Ramos (cell line): ENCODE results near the gene LY6G6C.

Experiments
- in situ Hi-C: fragments of 300-500 bp; cut with MboI; formaldehyde crosslinking; loops from one replicate; pipeline ENCODE4 v1.14.3; 2022; ENCODE audit warnings: low sequenced_read_pairs; ENCODE audit not compliant: unreplicated experiment

The LY6G6C gene

DNA sequence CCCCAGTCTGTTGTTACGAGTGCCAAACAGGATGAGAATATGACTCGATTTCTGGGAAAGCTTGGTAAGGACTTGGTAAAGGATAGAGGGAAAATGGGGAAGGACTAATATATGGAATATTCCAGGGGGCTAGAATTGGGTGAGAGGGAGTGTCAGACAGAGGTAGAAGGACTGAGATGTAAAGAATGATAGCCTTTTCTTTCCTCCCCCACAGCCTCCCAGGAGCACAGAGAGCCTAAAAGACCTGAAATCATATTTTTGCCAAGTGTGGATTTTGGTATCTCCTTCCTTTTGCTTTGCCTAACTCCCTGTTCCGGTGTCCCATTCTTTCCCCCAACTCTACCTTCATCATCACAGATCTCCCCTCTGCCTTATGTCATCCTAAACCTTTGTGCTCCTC is 21.3 kb upstream of the LY6G6C start:
- in situ Hi-C loops: no loop called here

DNA sequence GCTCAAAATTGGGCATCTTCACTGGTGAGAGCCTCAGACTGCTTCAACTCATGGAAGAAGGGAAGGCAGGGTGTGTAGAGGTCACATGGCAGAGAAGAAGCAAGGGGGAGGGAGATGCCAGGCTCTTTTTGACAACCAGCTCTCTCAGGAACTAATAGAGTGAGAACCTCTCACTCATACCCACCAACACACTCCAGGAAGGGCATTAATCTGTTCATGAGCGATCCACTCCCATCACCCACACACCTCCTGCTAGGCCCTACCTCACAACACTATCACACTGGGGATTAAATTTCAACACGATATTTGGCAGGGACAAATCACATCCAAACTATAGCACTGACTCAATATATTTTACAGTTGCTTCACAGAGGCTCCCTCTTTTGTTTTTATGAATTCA is 20.3 kb upstream of the LY6G6C start:
- in situ Hi-C loops: no loop called here

DNA sequence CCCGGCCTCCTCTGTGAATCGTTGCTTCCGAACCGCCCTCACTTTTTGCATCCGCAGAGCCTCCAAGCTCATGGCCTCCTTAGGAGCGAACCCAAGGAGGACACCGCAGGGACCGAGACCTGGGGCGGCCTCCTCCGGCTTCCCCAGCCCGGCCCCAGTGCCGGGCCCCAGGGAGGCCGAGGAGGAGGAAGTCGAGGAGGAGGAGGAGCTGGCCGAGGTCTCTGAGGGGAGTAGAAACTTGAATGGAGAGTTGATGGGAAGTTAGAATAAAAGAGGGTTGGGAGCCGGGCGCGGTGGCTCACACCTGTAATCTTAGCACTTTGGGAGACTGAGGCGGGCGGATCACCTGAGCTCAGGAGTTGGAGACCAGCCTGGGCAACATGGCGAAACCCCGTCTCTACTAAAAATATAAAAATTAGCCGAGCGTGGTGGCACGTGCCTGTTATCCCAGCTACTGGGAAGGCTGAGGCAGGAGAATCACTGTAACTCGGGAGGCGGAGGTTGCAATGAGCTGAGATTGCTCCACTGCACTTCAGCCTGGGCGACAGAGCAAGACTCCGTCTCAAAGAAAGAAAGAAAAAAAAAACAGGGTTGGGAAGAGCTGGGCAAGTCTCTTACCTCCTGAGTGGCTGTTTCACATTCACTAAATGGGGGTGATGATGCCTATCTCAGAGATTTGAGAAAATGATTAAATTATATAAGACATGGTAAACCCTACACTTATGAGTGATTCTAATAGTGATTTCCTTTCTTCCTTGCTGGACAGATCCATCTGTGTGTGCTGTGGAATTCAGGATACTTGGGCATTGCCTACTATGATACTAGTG is 19.1 kb upstream of the LY6G6C start:
- in situ Hi-C loops: no loop called here

DNA sequence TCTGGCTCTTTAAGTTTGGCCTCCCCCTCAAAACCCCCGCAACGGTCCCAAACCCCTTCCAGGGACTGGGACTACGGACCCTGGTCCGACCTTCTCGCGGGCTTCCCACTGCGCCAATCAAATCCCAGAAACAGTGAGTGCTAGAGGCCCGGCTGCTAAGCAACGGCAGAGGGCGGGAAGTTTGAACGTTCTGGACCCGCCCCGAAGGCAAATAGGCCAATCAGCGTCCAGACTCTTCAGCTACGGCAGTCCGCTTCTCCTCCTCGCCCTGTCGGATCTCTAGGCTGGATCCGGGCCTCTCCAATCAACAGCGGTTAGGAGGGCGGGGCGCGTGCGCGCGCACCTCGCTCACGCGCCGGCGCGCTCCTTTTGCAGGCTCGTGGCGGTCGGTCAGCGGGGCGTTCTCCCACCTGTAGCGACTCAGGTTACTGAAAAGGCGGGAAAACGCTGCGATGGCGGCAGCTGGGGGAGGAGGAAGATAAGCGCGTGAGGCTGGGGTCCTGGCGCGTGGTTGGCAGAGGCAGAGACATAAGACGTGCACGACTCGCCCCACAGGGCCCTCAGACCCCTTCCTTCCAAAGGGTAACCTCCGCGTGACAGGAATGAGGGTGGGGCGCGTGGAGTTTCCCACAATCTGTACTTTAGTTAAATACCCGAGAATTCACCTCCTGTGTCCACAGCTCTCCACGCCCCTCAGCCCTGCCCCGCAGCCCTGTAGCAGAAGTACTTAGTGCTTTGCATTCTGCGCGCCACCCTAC is 18.3 kb upstream of the LY6G6C start, which contains the start of gene MSH5:
Gene MSH5, plus strand, starts transcription at position 367 of the 758 bp plus-strand sequence. CDS start 462 bp downstream, outside the sequence.
- in situ Hi-C loops: no loop called here

DNA sequence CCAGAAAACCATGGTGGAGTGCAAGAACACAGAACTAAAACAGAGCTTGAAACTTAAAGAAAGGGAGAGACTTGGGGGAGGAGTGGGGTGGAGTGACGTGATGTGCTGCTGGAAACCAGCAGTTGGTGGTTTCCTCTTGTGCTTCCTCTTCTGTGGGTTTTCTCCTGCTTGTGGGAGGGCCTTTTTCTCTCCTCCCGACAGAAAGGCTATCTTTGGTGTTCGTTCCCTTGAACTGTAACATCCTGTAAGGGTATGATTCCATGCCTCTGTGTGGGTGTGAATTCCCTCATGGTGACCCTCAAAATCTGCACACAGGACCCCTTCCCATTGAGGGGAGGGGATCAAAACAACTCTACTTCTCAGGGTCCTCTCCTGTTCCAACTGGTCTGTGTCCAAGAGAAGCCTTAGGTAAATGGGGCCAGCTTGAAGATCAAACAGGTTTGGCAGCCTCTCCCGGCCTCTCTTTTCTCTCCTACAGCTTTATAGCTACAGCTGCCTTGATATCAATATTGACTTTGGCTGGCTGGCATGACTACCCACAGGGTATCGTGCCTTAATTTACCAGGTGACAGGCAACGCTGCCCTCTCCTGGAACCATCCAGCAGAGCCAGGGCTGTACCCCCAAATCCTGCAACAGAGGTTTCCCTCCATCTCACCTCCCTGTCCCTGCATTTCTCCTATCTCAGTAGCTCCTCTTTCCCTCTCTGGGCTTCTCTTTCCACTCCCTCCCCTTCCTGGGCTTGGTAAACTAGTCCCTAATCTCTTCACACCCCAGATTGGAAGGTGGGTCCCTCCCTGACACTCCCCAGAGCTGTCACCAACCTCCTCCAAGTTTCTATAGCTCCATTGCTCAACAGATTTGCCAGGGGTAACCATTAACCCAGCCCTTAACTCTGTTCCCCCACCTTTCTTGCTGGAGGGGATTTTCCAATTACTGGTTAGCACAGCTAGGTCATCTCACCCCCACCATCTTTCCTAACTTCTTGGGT is 16.7 kb upstream of the LY6G6C start:
- in situ Hi-C loops: no loop called here

DNA sequence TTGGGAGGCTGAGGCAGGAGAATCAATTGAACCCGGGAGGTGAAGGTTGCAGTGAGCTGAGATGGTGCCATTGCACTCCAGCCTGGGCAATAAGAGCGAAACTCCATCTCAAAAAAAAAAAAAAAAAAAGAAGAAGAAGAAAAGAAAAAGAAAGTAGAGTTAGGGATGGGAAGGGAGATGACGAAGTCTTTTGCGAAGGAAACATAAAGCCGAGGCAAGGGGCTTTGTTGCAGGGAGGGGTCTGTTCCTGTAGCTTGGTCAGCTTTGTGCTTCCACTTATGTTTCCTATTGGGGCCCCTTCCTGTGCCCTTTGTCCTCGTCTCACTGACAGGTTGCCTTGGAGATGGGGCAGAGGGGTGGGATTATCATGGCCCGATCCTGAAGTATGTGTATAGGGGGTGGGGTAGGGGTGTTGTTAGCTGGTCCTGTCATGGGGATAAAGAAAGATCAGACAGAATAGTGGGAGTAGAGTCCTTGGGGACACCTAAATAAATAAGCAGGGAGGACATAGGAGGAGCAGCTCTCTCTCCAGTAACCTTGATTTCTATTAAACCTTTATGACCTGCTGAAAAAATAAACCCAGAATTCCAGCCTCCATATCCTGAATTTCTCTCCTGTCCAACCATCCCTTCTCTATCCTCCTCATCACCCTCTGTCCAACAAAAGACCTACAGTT is 15.9 kb upstream of the LY6G6C start:
- in situ Hi-C loops: no loop called here

DNA sequence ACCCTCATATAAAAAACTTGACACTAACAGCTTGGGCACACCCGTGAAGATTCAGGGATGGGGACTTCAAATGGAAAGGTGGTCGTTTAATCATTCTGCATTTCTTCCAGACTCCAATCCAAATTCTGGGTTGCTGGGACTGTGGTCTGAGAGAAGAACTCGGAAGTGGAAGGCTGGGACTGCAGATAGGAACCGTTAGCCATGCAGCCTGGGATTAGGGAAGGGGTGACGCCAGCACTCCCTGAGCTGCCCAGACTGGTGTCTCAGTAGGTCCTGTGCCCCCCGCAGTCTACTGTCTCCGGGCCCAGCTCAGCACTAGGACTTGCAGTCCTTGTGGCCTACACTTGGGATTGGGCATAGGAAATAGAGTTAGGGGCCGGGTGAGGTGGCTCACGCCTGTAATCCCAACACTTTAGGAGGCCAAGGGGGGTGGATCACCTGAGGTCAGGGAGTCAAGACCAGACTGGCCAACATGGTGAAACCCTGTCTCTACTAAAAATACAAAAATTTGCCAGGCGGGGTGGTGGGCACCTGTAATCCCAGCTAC is 15.3 kb upstream of the LY6G6C start:
- in situ Hi-C loops: no loop called here

DNA sequence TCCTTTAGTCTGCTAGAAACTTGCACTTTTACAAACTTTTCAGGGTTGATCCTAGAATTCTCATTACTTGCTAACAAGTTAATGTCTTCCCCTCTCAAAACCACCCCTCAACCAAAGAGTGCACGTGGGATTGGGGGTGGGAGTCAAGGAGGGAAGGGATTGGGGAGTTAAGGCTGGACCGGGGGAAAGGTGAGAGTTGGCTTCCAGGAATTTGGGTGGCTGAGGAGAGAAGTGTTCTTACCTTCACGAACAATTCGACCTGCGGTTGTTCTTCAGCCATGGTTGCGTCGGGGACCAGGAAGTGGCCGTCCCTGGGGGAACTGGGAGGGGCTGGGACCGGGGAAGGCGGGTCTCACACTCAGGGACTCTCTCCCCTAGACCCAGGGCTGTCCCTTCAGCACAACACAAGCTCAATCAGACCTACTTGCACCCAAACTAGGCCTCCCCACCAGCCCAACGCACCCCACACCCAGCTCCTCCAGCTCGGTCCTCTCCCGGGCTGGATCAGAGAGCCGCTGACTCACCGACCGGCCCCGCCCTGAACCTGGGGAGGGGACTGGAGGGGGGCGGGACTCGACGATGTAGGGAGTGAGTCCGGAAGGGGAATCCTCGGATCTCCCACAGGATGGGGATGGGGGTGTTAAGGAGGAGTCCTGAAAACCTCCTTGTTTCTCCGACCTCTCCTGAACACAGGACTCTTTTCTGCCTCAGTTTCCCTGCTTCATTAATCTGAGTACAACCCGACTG is 14.6 kb upstream of the LY6G6C start, which contains the start of gene CLIC1:
Gene CLIC1, minus strand, starts transcription at position 510 of the 747 bp plus-strand sequence. Its CDS starts 230 bp downstream, at position 280.
- in situ Hi-C loops: no loop called here

DNA sequence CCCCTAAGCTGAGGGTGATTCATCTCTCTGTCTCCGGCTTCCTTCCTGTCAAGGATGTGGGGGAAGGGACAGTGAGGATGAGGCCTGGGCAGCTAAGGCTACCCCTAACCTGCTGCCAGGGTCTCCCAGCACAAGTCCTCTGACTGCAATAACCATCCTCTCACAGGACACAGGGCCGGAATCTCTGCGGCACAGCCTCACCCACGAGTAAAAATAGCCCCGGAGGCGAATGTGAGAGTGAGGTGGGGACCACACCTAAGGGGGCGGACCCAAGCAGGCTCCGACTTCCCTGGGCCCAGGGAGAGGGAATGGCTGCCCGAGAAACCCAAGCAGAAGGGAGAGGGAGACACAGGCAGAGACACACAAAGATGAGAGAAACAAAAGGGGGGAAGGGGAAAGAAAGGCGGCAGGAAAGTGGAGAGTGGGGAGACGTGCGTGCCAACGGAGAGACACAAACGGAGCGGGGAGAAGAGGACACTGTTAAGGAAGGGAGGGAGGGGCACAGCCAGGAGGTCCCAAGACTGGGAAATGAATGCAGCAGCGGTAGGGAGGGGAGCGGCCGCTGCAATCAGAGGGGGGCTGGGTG is 13.4 kb upstream of the LY6G6C start:
- in situ Hi-C loops: no loop called here

DNA sequence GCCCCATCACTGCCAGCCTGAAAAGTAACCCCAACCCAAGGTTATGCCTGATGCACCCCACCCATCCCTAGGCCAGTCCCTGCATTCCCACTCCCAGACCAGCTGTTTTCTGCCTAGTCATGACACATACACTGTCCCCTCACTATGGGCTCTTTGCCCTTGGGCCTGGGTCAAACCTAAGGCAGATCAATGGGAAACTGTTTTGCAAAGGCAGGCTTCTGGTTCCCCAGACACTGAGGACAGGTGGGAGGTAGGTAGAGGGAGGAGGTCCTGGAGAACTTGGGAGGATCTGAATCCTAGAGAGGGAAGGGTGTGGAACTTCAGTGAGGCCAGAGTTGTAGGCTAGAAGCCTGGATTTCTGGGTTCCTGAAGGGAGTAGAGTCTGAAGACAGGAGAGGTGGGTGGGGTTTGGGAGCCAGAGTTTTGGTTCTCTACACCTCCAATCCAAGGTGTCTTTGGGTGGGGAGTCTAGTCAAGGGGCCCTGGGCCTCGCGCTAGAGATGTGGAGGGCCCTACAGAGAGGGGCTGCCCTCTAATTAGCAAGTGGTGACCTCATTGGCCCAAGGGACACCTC is 12.8 kb upstream of the LY6G6C start:
- in situ Hi-C loops: no loop called here

DNA sequence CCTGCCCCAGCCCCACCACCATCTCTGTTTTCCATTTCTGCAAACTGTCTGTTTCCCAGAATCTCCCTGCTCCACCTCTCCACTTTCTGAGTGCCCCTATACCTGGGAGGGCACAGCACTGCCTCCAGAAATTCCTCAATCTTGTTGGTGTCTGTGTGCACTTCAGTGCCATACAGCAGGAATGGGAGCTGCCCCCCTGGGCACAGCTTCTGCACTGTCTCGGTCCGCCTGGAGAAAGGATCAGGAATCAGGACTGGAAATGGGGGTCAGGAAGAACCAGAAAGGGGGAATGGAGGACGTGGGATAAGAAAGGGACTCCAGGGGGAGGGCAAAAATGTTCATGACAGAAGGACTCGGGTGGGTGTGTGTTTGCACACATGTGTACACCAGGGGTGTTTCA is 12.2 kb upstream of the LY6G6C start:
- in situ Hi-C loops: no loop called here

DNA sequence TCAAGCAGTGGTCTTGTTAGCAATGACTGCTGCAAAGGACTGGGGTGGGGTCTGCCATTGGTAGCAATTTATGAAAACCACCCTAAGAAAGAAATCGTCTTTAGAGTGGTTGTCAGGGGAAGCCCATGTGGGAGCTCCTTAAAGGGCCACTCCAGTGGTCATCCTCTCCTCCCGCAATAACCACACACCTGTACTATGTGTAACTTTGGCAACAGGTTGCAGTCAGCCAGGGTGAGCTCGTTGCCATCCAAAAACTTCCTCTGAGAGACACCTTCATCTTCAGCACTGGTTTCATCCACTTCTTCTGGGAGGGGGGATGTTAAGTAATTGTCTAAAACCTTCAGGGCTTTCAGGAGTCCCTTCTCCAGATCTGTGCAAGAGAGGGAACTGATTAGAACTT is 10.5 kb upstream of the LY6G6C start:
- in situ Hi-C loops: no loop called here

DNA sequence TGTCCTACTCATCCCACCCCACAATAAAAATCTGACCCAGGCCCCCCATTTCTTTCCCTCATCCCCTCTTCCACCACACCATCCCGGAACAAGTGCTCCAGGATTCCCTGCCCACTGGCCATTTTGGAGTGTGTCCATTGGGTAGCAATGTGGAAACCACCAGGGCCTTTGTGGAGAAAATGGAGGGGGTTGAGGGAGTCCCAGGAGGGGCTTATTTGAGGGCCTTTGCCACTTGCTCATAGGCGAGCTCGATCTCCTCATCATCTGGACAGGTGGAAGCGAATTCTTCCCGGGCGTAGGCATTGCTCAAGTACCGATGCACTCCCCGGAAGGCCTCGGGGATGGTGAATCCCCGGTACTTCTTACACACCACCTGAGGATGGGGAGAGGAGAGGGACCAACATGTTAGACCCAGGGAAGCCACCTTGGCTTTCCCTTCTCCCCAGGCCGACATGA is 9.1 kb upstream of the LY6G6C start:
- in situ Hi-C loops: no loop called here

DNA sequence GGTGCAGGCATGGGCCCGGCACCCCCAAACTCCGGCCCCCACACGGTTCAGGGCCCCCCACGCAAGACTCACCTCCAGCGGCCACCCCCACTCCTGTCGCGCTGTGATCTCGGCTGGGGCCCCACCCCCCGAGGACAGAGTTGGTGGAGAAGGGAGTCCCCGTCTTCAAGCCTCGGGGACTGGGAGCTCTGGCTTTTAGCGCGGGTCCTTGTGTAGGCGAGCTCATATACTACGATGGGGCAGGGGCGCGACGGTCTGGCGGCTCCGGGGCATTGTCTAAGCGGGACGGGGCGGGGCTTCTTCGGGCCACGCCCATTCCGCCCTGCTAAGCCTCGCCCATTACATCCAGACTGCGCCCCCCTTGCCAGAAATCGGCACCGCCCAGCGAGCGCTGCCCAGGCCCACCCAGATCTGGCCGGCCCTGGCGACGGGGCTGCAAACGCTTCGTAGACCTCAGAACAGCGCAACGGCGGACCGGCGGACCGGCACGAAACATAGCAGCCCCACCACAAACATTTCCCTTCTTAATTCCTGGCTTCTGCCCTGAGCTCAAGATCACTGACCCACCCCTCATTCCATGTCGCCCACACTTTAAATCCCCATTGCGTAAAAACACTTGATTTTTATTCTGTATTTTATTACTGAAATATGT is 8.6 kb upstream of the LY6G6C start:
- in situ Hi-C loops: no loop called here

DNA sequence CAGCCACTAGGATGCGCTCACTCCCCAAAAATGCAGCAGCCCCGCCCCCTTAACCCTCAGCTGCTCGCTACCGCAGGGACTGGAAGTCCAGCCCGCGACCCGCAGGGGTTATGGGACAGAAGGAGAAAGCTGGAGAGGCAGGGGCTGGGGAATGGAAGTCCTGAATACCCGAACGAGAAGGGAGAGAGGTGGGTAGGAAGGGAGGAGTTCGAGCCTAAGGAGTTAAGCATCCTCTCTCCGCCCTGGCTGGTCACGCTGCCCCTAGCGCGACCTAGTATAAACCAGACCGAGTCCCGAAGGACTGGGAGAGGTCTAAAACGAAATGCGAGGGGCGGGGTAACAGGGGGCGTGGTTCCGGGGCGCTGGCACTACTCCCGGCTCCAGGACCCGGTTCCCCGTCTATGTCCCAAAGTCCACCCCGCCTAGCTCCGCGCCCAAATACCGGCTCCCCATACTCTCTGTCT is 8.0 kb upstream of the LY6G6C start:
- in situ Hi-C loops: no loop called here

DNA sequence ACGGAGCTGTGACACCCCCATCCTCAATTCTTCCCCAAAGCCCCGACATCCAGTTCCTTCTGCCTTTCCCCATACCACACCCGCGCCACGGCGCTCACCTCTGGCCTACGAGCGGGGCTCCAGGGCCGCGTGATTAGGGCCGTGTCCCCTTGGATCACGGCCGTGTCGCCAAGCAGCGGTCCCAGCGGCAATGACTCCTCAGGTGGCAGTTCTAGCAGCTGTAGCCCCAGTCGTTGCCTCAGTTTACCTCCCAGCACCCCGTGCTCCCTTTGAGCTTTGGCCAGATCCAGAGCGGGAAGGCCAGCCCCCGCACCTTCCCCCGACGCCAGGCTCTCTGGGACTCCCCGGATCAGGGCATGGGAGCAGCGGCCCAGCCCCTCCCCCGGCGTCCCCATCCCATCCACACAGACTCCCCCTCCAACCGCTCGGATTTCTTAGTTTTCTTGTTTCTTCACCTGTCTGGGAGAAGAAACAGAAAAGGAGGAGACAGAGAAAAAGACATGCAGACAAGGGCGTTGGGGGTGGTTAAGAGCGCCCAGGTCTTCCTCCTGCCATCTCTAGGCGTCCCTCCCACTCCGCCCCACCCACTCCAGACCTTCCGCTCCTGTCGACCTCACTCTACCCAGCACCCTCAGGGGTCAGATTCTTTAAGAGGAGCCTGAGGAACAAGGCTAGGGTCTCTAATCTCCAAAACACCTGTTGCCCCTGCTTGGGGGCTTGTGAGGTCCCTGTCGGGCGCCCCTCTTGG is 7.4 kb upstream of the LY6G6C start, which contains the start of gene DDAH2:
Gene DDAH2, minus strand, starts transcription at position 533 of the 748 bp plus-strand sequence. Its CDS starts 138 bp downstream, at position 395.
- in situ Hi-C loops: no loop called here
